T-cell (primary cell): ENCODE measurements around the gene RUNX2. TPM values are rescaled to one million over a fixed set of nuclear protein-coding genes. Genes with fewer than 3 reads are reported as not detected.

ENCODE experiments used
- ATAC-seq, 4 experiments: fragments of 200-7000 bp in 3 of 4; fragments of 150-1000 bp in 1 of 4; cut with Tn5 transposase; replicated peaks in 1 of 4; 1 replicate in 3 of 4; 2 replicates in 1 of 4; pipeline ENCODE4 v1.10.0; 2021; ENCODE audit warnings: moderate library complexity in 3 of 4, mild to moderate bottlenecking in 2 of 4, moderate number of reproducible peaks in 1 of 4
- CTCF ChIA-PET, 2 donors: fragments of 300-600 bp; sonication (Branson Sonifier 250); formaldehyde crosslinking; loops; one replicate each; lab custom pipeline; 2022; ENCODE audit warnings: antibody characterized with exemption in 2 of 2; lab: Charles Lee
- POLR2A ChIA-PET, 2 donors: fragments of 300-600 bp; sonication (Branson Sonifier 250); formaldehyde crosslinking; loops; one replicate each; lab custom pipeline; 2022; ENCODE audit warnings: antibody characterized with exemption in 2 of 2; lab: Charles Lee
- DNase-seq, 35 experiments: peaks; one replicate each; pipeline versions ENCODE4 v3.0.0 to v3.0.0-alpha.2; 2013 to 2023
- H3K27ac ChIP-seq: one replicate; pipeline ENCODE4 v1.5.1; 2013; ENCODE audit warnings: low read length
- H3K27me3 ChIP-seq, 2 experiments: replicated peaks in 1 of 2; 1 replicate in 1 of 2; 2 replicates in 1 of 2; pipeline versions ENCODE4 v1.6.1 to v1.7.0; 2013; ENCODE audit warnings: low read length in 1 of 2, mixed read lengths in 1 of 2; ENCODE audit not compliant: control insufficient read depth in 2 of 2, insufficient read depth in 2 of 2; ENCODE audit errors: extremely low read depth in 1 of 2
- H3K36me3 ChIP-seq, 2 donors: 1 replicate in 1 of 2; 2 replicates in 1 of 2; pipeline versions ENCODE4 v1.6.1 to v1.7.0; 2013; ENCODE audit warnings: low read length in 1 of 2; ENCODE audit not compliant: control insufficient read depth in 2 of 2, insufficient read depth in 1 of 2; ENCODE audit errors: extremely low read depth in 1 of 2
- H3K4me1 ChIP-seq, 2 experiments: 1 replicate in 1 of 2; 2 replicates in 1 of 2; pipeline versions ENCODE4 v1.6.1 to v1.7.0; 2013; ENCODE audit warnings: low read length in 2 of 2, mixed read lengths in 1 of 2; ENCODE audit not compliant: insufficient read depth in 2 of 2, control insufficient read depth in 1 of 2; ENCODE audit errors: extremely low read depth in 1 of 2
- H3K4me3 ChIP-seq, 2 donors: 1 replicate in 1 of 2; 2 replicates in 1 of 2; pipeline versions ENCODE4 v1.5.1 to v1.7.0; 2013; ENCODE audit warnings: mild to moderate bottlenecking in 2 of 2, low read length in 1 of 2, moderate library complexity in 1 of 2; ENCODE audit not compliant: control insufficient read depth in 1 of 2; ENCODE audit errors: extremely low read depth in 1 of 2
- H3K9me3 ChIP-seq: 2 replicates; pipeline ENCODE4 v1.7.0; 2013
- H3K27ac Mint-ChIP-seq, 2 donors: one replicate each; pipeline ENCODE4 v1.8.0; 2020 to 2021; ENCODE audit warnings: mild to moderate bottlenecking in 2 of 2, mixed read lengths in 2 of 2
- H3K27me3 Mint-ChIP-seq, 2 donors: one replicate each; pipeline ENCODE4 v1.8.0; 2021 to 2022; ENCODE audit warnings: mixed read lengths in 2 of 2
- H3K36me3 Mint-ChIP-seq: one replicate; pipeline ENCODE4 v1.8.0; 2021; ENCODE audit warnings: mixed read lengths
- H3K4me1 Mint-ChIP-seq, 3 donors: one replicate each; pipeline ENCODE4 v1.8.0; 2020 to 2022; ENCODE audit warnings: mixed read lengths in 3 of 3, mild to moderate bottlenecking in 1 of 3
- H3K4me3 Mint-ChIP-seq, 3 donors: one replicate each; pipeline ENCODE4 v1.8.0; 2020 to 2022; ENCODE audit warnings: mild to moderate bottlenecking in 3 of 3, mixed read lengths in 3 of 3, moderate library complexity in 3 of 3
- H3K9me3 Mint-ChIP-seq, 3 donors: one replicate each; pipeline ENCODE4 v1.8.0; 2020 to 2022; ENCODE audit warnings: mixed read lengths in 3 of 3
- WGBS: methylation state at CpG from one replicate; pipeline ENCODE4 v1.1.5; 2013; ENCODE audit warnings: missing lambda C conversion rate; ENCODE audit not compliant: insufficient coverage; 5-methylcytosine and 5-hydroxymethylcytosine counted together
- total RNA-seq, 35 experiments: library from RNA in 6 of 35; stranded (reverse) in 6 of 35; fragments of 120-200 nt in 1 of 35; gene quantifications; one replicate each; pipeline versions ENCODE4 v1.2.1 to v1.2.4 and lab custom pipeline; 2013 to 2026

The RUNX2 gene
- total RNA-seq, 5 donors from 2014 or later (not counting 1 experiment from before 2014, with no cell fraction given): 14.4 to 31.8 (median 22.4) TPM

GRCh38 chr6:45467853-45468252 is 139.7 kb downstream of the RUNX2 start:
- Histone ChIP-seq H3K27me3 (no peaks in the 10 kb centered on the region), H3K27ac (no peak overlapping the region), H3K36me3 (no peaks in the 10 kb centered on the region), H3K4me3 (no peak overlapping the region), H3K9me3 (no peaks in the 10 kb centered on the region), H3K4me1 (no peaks in the 10 kb centered on the region)
- Mint-ChIP-seq H3K36me3 (peaks cover 19% of the 10 kb centered on the region), H3K4me1 (peaks cover 6 to 28% (median 23%) of the 10 kb centered on the region in 3 donors), H3K27me3 (no peaks in the 10 kb centered on the region), H3K4me3 (no peak overlapping the region), H3K27ac (no peak overlapping the region), H3K9me3 (no peaks in the 10 kb centered on the region)
- WGBS: 79% methylated on average over 2 of the region's 3 CpGs
- CTCF ChIA-PET: no interaction called here
- POLR2A ChIA-PET: no interaction called here
- no peak for ATAC-seq
- DNase-seq: no peak

- Mint-ChIP-seq H3K36me3 (peaks cover 23% of the 10 kb centered on the region), H3K27ac (peak overlapping the region in 1 of 2 donors; percentile 4), H3K4me1 (peaks cover 6 to 34% (median 31%) of the 10 kb centered on the region in 3 donors), H3K9me3 (no peaks in the 10 kb centered on the region), H3K4me3 (no peak overlapping the region), H3K27me3 (no peaks in the 10 kb centered on the region)
- POLR2A ChIA-PET: no interaction called here
- Histone ChIP-seq H3K4me1 (no peaks in the 10 kb centered on the region), H3K27me3 (no peaks in the 10 kb centered on the region), H3K9me3 (no peaks in the 10 kb centered on the region), H3K4me3 (no peak overlapping the region), H3K27ac (no peak overlapping the region), H3K36me3 (no peaks in the 10 kb centered on the region)
- 89% methylated on average over 3 of the region's 4 CpGs for WGBS
- CTCF ChIA-PET: no interaction called here
- DNase-seq: no peak
- no peak for ATAC-seq
These were observed 141.5 kb downstream of the RUNX2 start for GRCh38 chr6:45469663-45470062.

- Mint-ChIP-seq H3K27me3 (no peaks in the 10 kb centered on the region), H3K27ac (no peak overlapping the region), H3K4me3 (no peak overlapping the region), H3K4me1 (peaks cover 6 to 34% (median 32%) of the 10 kb centered on the region in 3 donors), H3K9me3 (no peaks in the 10 kb centered on the region), H3K36me3 (peaks cover 23% of the 10 kb centered on the region)
- ChIA-PET CTCF (no interaction called here), POLR2A (interaction anchor here in 1 of 2 donors (0.6 kb wide), 1 partner anchor 42 kb away, joined by 4 read pairs; no protein-coding TSS in a partner anchor)
- Histone ChIP-seq H3K27me3 (no peaks in the 10 kb centered on the region), H3K4me1 (no peaks in the 10 kb centered on the region), H3K27ac (no peak overlapping the region), H3K9me3 (no peaks in the 10 kb centered on the region), H3K4me3 (no peak overlapping the region), H3K36me3 (no peaks in the 10 kb centered on the region)
- no peak for DNase-seq
- ATAC-seq: no peak
- WGBS: 100% methylated on average over 2 of the region's 4 CpGs
These were observed 142.1 kb downstream of the RUNX2 start for GRCh38 chr6:45470131-45470738.

- Histone ChIP-seq H3K27ac (no peak overlapping the region), H3K4me3 (no peak overlapping the region), H3K4me1 (no peaks in the 10 kb centered on the region), H3K9me3 (no peaks in the 10 kb centered on the region), H3K36me3 (no peaks in the 10 kb centered on the region), H3K27me3 (no peaks in the 10 kb centered on the region)
- Mint-ChIP-seq H3K4me3 (no peak overlapping the region), H3K27me3 (no peaks in the 10 kb centered on the region), H3K27ac (no peak overlapping the region), H3K36me3 (peaks cover 23% of the 10 kb centered on the region), H3K4me1 (peaks cover 6 to 38% (median 30%) of the 10 kb centered on the region in 3 donors), H3K9me3 (no peaks in the 10 kb centered on the region)
- ATAC-seq (no peak), DNase-seq (no peak)
- CTCF ChIA-PET: no interaction called here
- 100% methylated on average over 2 of the region's 7 CpGs for WGBS
- POLR2A ChIA-PET: no interaction called here
These were observed 144.3 kb downstream of the RUNX2 start for GRCh38 chr6:45472382-45472781.

- no peaks in the 10 kb centered on the region for H3K9me3 ChIP-seq
- no peak overlapping the region for H3K27ac ChIP-seq
- Mint-ChIP-seq H3K9me3 (no peaks in the 10 kb centered on the region), H3K27ac (peak overlapping the region in 1 of 2 donors; percentile 36), H3K4me1 (peaks cover 6 to 31% (median 26%) of the 10 kb centered on the region in 3 donors), H3K27me3 (no peaks in the 10 kb centered on the region), H3K36me3 (peaks cover 17% of the 10 kb centered on the region), H3K4me3 (no peak overlapping the region)
- DNase-seq (no peak), ATAC-seq (no peak)
- POLR2A ChIA-PET: no interaction called here
- no peaks in the 10 kb centered on the region for H3K27me3 ChIP-seq
- WGBS: 28% methylated on average over 2 of the region's 13 CpGs
- no peaks in the 10 kb centered on the region for H3K36me3 ChIP-seq
- CTCF ChIA-PET: no interaction called here
- peaks cover 0 to 2% of the 10 kb centered on the region in 2 experiments for H3K4me1 ChIP-seq
- no peak overlapping the region for H3K4me3 ChIP-seq
These were observed 145.2 kb downstream of the RUNX2 start for GRCh38 chr6:45473121-45473993.

GRCh38 chr6:45474376-45474775 is 146.2 kb downstream of the RUNX2 start:
- WGBS: 100% methylated on average over 2 of the region's 2 CpGs
- peaks cover 6 to 27% (median 26%) of the 10 kb centered on the region in 3 donors for H3K4me1 Mint-ChIP-seq
- no peak overlapping the region for H3K27ac ChIP-seq
- H3K4me3 Mint-ChIP-seq: no peak overlapping the region
- no peak overlapping the region for H3K27ac Mint-ChIP-seq
- POLR2A ChIA-PET: no interaction called here
- DNase-seq: no peak
- H3K27me3 ChIP-seq: no peaks in the 10 kb centered on the region
- peaks cover 17% of the 10 kb centered on the region for H3K36me3 Mint-ChIP-seq
- H3K4me1 ChIP-seq: peaks cover 0 to 2% of the 10 kb centered on the region in 2 experiments
- CTCF ChIA-PET: no interaction called here
- H3K4me3 ChIP-seq: no peak overlapping the region
- no peaks in the 10 kb centered on the region for H3K36me3 ChIP-seq
- no peaks in the 10 kb centered on the region for H3K9me3 ChIP-seq
- no peaks in the 10 kb centered on the region for H3K9me3 Mint-ChIP-seq
- no peaks in the 10 kb centered on the region for H3K27me3 Mint-ChIP-seq
- ATAC-seq: no peak
